Coronary artery (tissue), 2 donors: ENCODE results near the gene SNRNP25.
"Not testable (repeated sequence)": the region's sequence is repeated elsewhere in the genome, so short reads cannot be mapped to it uniquely, and the experiment has no call there.

ENCODE experiments used
- DNase-seq: peaks from one replicate; pipeline ENCODE4 v3.0.0-alpha.2; 2017; ENCODE audit warnings: low spot score
- H3K27ac ChIP-seq, 2 donors: fragments of 200-600 bp; sonication (generic); one replicate each; pipeline ENCODE4 v1.5.1; 2016 to 2019
- H3K4me3 ChIP-seq: fragments of 200-600 bp; sonication (generic); 2 replicates; pipeline ENCODE4 v1.5.1; 2016; ENCODE audit warnings: mild to moderate bottlenecking, moderate library complexity
- TF ChIP-seq, protein P1 (sequence below): fragments of 200-600 bp; sonication (generic); IDR thresholded peaks from one replicate; pipeline ENCODE4 v1.5.1; 2019; ENCODE audit warnings: antibody characterized with exemption

Gene SNRNP25

GRCh38 chr16:53346-54236 lies at the start of gene SNRNP25, which contains the start of gene POLR3K:
SNRNP25 (plus strand) TSS chr16:53828; CDS start chr16:54017, 189 bp downstream.
POLR3K (minus strand) TSS chr16:53608; CDS start chr16:53586, 22 bp downstream.
- peak; percentile 99 for DNase-seq
- TF ChIP-seq, protein P1, sequence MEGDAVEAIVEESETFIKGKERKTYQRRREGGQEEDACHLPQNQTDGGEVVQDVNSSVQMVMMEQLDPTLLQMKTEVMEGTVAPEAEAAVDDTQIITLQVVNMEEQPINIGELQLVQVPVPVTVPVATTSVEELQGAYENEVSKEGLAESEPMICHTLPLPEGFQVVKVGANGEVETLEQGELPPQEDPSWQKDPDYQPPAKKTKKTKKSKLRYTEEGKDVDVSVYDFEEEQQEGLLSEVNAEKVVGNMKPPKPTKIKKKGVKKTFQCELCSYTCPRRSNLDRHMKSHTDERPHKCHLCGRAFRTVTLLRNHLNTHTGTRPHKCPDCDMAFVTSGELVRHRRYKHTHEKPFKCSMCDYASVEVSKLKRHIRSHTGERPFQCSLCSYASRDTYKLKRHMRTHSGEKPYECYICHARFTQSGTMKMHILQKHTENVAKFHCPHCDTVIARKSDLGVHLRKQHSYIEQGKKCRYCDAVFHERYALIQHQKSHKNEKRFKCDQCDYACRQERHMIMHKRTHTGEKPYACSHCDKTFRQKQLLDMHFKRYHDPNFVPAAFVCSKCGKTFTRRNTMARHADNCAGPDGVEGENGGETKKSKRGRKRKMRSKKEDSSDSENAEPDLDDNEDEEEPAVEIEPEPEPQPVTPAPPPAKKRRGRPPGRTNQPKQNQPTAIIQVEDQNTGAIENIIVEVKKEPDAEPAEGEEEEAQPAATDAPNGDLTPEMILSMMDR, result no peak
- H3K27ac ChIP-seq, result peak within 1 kb of the TSS; percentile 70 to 85
- H3K4me3 ChIP-seq, result peak within 1 kb of the TSS; percentile 89

DNA sequence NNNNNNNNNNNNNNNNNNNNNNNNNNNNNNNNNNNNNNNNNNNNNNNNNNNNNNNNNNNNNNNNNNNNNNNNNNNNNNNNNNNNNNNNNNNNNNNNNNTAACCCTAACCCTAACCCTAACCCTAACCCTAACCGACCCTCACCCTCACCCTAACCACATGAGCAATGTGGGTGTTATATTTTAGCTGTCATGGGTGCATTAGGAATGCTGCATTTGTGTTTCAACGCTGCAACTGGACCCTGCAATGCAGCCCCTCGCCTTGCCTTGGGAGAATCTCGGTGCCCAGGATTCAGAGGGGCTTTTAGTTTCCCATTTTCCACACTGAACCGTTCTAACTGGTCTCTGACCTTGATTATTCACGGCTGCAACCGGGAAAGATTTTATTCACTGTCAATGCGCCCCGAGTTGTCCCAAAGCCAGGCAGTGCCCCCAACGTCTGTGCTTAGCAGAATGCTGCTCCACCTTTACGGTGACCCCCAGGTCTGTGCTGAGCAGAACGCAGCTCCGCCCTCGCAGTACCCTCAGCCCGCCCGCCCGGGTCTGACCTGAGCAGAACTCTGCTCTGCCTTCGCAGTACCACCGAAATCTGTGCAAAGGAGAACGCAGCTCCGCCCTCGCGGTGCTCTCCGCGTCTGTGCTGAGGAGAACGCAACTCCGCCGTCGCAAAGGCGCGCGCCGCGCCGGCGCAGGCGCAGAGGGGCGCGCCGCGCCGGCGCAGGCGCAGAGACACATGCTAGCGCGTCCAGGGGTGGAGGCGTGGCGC lies 43.5 kb upstream of the SNRNP25 start:
- DNase-seq, result no peak
- TF ChIP-seq, protein P1, result no peak
- no peak overlapping the region for H3K4me3 ChIP-seq
- H3K27ac ChIP-seq, result no peak overlapping the region

- DNase-seq, H3K4me3 ChIP-seq, H3K27ac ChIP-seq: not testable (repeated sequence)
- TF ChIP-seq, protein P1, result peak; percentile 39
Observed at GRCh38 chr16:10772-11171, 42.9 kb upstream of the SNRNP25 start.

- H3K4me3 ChIP-seq, H3K27ac ChIP-seq, DNase-seq: not testable (repeated sequence)
Observed at GRCh38 chr16:17062-17765, 36.4 kb upstream of the SNRNP25 start.

DNA sequence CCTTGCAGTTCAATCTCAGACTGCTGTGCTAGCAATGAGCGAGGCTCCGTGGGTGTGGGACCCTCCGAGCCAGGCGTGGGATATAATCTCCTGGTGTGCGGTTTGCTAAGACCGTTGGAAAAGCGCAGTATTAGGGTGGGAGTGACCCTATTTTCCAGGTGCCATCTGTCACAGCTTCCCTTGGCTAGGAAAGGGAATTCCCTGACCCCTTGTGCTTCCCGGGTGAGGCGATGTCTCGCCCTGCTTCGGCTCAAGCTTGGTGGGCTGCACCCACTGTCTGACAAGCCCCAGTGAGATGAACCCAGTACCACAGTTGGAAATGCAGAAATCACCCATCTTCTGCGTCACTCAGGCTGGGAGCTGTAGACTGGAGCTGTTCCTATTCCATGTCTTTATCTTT lies 32.7 kb upstream of the SNRNP25 start:
- DNase-seq, H3K4me3 ChIP-seq, H3K27ac ChIP-seq: not testable (repeated sequence)

GRCh38 chr16:24151-24550 lies 29.5 kb upstream of the SNRNP25 start:
- H3K4me3 ChIP-seq, DNase-seq, H3K27ac ChIP-seq: not testable (repeated sequence)

DNA sequence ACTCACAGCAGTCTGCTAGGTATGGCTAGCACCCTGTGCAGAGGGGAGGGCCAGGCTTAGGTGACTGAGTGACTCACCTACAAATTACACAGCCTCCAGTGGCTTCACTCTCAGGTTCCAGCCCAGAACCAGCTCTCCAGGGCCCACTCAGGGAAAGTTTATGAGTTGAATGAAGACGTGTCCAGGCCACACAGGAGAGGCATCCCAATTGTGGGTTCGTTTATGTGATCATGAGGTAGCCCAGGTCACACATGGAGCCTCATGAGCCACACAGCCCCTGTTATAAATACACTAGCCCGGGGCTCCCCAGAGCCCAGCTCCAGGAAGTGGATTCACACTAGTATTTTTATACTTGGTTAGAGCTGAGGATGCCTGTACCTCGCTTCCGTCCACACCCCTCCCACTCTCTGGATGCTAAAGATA lies 27.7 kb upstream of the SNRNP25 start:
- not testable (repeated sequence) for DNase-seq, H3K4me3 ChIP-seq, H3K27ac ChIP-seq

DNA sequence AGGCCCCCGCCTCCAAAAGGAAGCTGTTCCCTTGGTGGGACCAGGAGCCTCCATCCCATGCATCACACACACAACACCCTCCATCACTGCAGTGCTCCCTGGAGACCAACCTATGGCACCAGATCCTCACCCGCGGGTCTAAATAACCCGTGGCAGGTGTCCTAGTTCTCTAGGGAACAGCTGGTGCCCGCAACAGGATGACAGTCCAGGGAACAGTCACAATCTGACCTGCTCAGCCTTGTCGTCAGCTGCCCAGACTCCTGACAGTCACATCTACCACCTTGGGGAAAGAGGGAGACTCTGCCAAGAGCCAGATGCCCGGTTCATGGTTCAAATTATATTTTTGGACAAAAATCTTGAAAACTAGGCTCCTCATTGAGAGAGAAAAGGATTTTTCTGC lies 23.0 kb upstream of the SNRNP25 start:
- not testable (repeated sequence) for H3K4me3 ChIP-seq, H3K27ac ChIP-seq, DNase-seq

DNA sequence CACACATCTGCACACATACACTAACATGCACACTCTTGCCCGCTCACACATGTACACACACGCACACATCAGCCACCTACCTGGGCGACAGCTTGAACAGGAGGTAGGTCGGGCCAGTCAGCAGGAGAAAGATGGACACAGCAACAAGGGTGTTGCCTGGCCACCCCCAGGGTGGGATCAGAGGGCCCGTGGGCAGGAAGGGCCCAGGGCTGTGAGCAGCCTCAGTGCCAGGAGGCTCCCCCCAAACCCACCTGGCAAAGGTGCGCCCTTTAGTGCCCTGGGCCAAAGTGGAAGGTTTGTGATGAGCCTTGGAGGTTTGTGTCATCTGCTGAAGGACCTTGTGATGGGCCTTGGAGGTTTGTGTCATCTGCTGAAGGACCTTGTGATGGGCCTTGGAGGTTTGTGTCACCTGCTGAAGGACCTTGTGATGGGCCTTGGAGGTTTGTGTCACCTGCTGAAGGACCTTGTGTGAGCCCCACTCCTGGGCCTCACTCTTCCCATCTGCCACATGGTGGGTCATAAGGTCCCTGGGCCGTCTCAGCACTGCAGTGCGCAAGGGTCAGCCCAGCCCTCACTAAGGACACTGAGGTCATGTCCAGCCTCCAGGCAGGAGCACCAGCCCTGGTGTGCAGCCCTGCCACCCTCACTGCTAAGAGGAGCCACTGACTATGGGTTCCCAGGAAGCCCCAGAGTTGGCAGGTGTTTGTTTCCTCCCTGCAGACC lies 20.3 kb upstream of the SNRNP25 start:
- not testable (repeated sequence) for DNase-seq, H3K4me3 ChIP-seq, H3K27ac ChIP-seq
